CD8-positive, alpha-beta memory T cell (primary cell): ENCODE measurements around the gene FAM186B. TPM values are rescaled to one million over a fixed set of nuclear protein-coding genes. Genes with fewer than 3 reads are reported as not detected.

Experiments
- CTCF ChIA-PET: fragments of 350-600 bp; sonication (Branson Sonifier 250); formaldehyde crosslinking; loops from one replicate; lab custom pipeline; 2021; ENCODE audit warnings: antibody characterized with exemption; lab: Charles Lee
- POLR2A ChIA-PET: fragments of 350-600 bp; sonication (Branson Sonifier 250); formaldehyde crosslinking; loops from one replicate; lab custom pipeline; 2021; ENCODE audit warnings: antibody characterized with exemption; lab: Charles Lee
- DNase-seq, 5 donors: peaks; one replicate each; pipeline versions ENCODE4 v3.0.0 to v3.0.0-alpha.2; 2020 to 2022; ENCODE audit warnings: mixed read lengths in 1 of 5
- H3K27ac ChIP-seq: one replicate; pipeline ENCODE4 v1.7.0; 2013; ENCODE audit warnings: low read depth, mild to moderate bottlenecking, low read length, moderate library complexity
- H3K27me3 ChIP-seq: 2 replicates; pipeline ENCODE4 v1.7.0; 2013; ENCODE audit warnings: low read length, mild to moderate bottlenecking; ENCODE audit not compliant: insufficient read depth, poor library complexity, severe bottlenecking
- H3K36me3 ChIP-seq: 2 replicates; pipeline ENCODE4 v1.7.0; 2013; ENCODE audit warnings: mild to moderate bottlenecking, low read length, moderate library complexity; ENCODE audit not compliant: insufficient read depth
- H3K4me1 ChIP-seq: 2 replicates; pipeline ENCODE4 v1.7.0; 2013; ENCODE audit warnings: mild to moderate bottlenecking, low read length, moderate library complexity; ENCODE audit not compliant: insufficient read depth
- H3K4me3 ChIP-seq: 2 replicates; pipeline ENCODE4 v1.7.0; 2013; ENCODE audit warnings: mild to moderate bottlenecking, low read length
- H3K9me3 ChIP-seq: 2 replicates; pipeline ENCODE4 v1.7.0; 2013; ENCODE audit warnings: mild to moderate bottlenecking, low read length
- H3K27ac Mint-ChIP-seq, 8 donors: one replicate each; pipeline ENCODE4 v1.8.0; 2020 to 2021; ENCODE audit warnings: mixed read lengths in 8 of 8, mild to moderate bottlenecking in 6 of 8, inconsistent platforms in 3 of 8, moderate library complexity in 3 of 8
- H3K27me3 Mint-ChIP-seq, 2 donors: one replicate each; pipeline ENCODE4 v1.8.0; 2020 to 2021; ENCODE audit warnings: mixed read lengths in 2 of 2, mild to moderate bottlenecking in 1 of 2, moderate library complexity in 1 of 2
- H3K36me3 Mint-ChIP-seq, 3 donors: one replicate each; pipeline ENCODE4 v1.8.0; 2020 to 2021; ENCODE audit warnings: mixed read lengths in 3 of 3, inconsistent platforms in 1 of 3, mild to moderate bottlenecking in 1 of 3
- H3K4me1 Mint-ChIP-seq, 3 donors: one replicate each; pipeline ENCODE4 v1.8.0; 2020 to 2021; ENCODE audit warnings: mixed read lengths in 3 of 3, inconsistent platforms in 1 of 3, mild to moderate bottlenecking in 1 of 3
- H3K4me3 Mint-ChIP-seq, 7 donors: one replicate each; pipeline ENCODE4 v1.8.0; 2020 to 2021; ENCODE audit warnings: mixed read lengths in 7 of 7, mild to moderate bottlenecking in 6 of 7, moderate library complexity in 4 of 7, inconsistent platforms in 2 of 7
- H3K9me3 Mint-ChIP-seq, 5 donors: one replicate each; pipeline ENCODE4 v1.8.0; 2020 to 2022; ENCODE audit warnings: mixed read lengths in 5 of 5, mild to moderate bottlenecking in 3 of 5, moderate library complexity in 2 of 5, inconsistent platforms in 1 of 5
- polyA plus RNA-seq: library from polyadenylated mRNA; unstranded; fragments of 300-500 nt; fragmentation: Illumina TruSeq; gene quantifications from one replicate; pipeline ENCODE4 v1.2.3, GENCODE V29; 2021
- total RNA-seq, 2 experiments: library from RNA; stranded (reverse); gene quantifications; one replicate each; pipeline ENCODE4 v1.2.3, GENCODE V29; 2021

Gene FAM186B
- total and polyA plus RNA-seq, 3 experiments from 2014 or later, result 0.11 to 0.15 TPM; not detected in 1

- Mint-ChIP-seq H3K9me3 (no peaks in the 10 kb centered on the region), H3K4me3 (no peak overlapping the region), H3K36me3 (no peaks in the 10 kb centered on the region), H3K27ac (no peak overlapping the region), H3K27me3 (peaks cover 19 to 20% of the 10 kb centered on the region in 2 donors), H3K4me1 (peaks cover 2 to 25% (median 4%) of the 10 kb centered on the region in 3 donors)
- Histone ChIP-seq H3K4me1 (peaks cover 4% of the 10 kb centered on the region), H3K9me3 (no peaks in the 10 kb centered on the region), H3K27me3 (peaks cover 9% of the 10 kb centered on the region), H3K4me3 (no peak overlapping the region), H3K36me3 (no peaks in the 10 kb centered on the region), H3K27ac (no peak overlapping the region)
- POLR2A ChIA-PET, result no interaction called here
- no peak for DNase-seq
- CTCF ChIA-PET, result interaction anchor here (1.6 kb wide), 1 partner anchor 187 kb away, joined by 3 read pairs; no protein-coding TSS in a partner anchor
These were observed 59.0 kb downstream of the FAM186B start for GRCh38 chr12:49546481-49546880.

GRCh38 chr12:49545815-49546214 is 59.6 kb downstream of the FAM186B start:
- no peak for DNase-seq
- peaks cover 19 to 20% of the 10 kb centered on the region in 2 donors for H3K27me3 Mint-ChIP-seq
- H3K27me3 ChIP-seq, result peaks cover 9% of the 10 kb centered on the region
- ChIA-PET POLR2A (interaction anchor here (0.7 kb wide), 1 partner anchor 18 kb away, joined by 6 read pairs; no protein-coding TSS in a partner anchor), CTCF (interaction anchor here (1.4 to 1.6 kb wide), 2 partner anchors 187 to 198 kb away, joined by 3 read pairs; no protein-coding TSS in a partner anchor)
- peak overlapping the region in 1 of 7 donors; percentile 16 for H3K4me3 Mint-ChIP-seq
- peaks cover 4% of the 10 kb centered on the region for H3K4me1 ChIP-seq
- no peaks in the 10 kb centered on the region for H3K9me3 Mint-ChIP-seq
- H3K36me3 ChIP-seq, result no peaks in the 10 kb centered on the region
- no peak overlapping the region for H3K4me3 ChIP-seq
- no peaks in the 10 kb centered on the region for H3K9me3 ChIP-seq
- H3K27ac Mint-ChIP-seq, result no peak overlapping the region
- no peak overlapping the region for H3K27ac ChIP-seq
- H3K36me3 Mint-ChIP-seq, result no peaks in the 10 kb centered on the region
- H3K4me1 Mint-ChIP-seq, result peaks cover 2 to 27% (median 4%) of the 10 kb centered on the region in 3 donors

GRCh38 chr12:49543914-49544815 is 61.3 kb downstream of the FAM186B start:
- ChIA-PET CTCF (interaction anchor here (0.8 to 1.4 kb wide), 4 partner anchors 11 to 197 kb away, joined by 3 to 10 read pairs (median 3); partner anchors contain the start of gene TMBIM6), POLR2A (no interaction called here)
- H3K27me3 Mint-ChIP-seq, result peaks cover 23% of the 10 kb centered on the region in 2 donors

GRCh38 chr12:49543221-49543913 is 62.1 kb downstream of the FAM186B start:
- Mint-ChIP-seq H3K27me3 (peaks cover 20 to 23% of the 10 kb centered on the region in 2 donors), H3K4me1 (peaks cover 10 to 35% (median 17%) of the 10 kb centered on the region in 3 donors), H3K4me3 (peak overlapping the region in 2 of 7 donors; percentile 28 to 39), H3K36me3 (no peaks in the 10 kb centered on the region), H3K9me3 (no peaks in the 10 kb centered on the region), H3K27ac (peak overlapping the region in 3 of 8 donors; percentile 13 to 52 (median 51))
- H3K36me3 ChIP-seq, result no peaks in the 10 kb centered on the region
- ChIA-PET POLR2A (no interaction called here), CTCF (no interaction called here)
- no peak for DNase-seq
- peaks cover 13% of the 10 kb centered on the region for H3K4me1 ChIP-seq
- H3K4me3 ChIP-seq, result no peak overlapping the region
- no peaks in the 10 kb centered on the region for H3K9me3 ChIP-seq
- H3K27ac ChIP-seq, result no peak overlapping the region
- peaks cover 5% of the 10 kb centered on the region for H3K27me3 ChIP-seq

More at GRCh38 chr12:49543914-49544815, 61.3 kb downstream of the FAM186B start:
- Mint-ChIP-seq H3K4me1 (peaks cover 10 to 43% (median 17%) of the 10 kb centered on the region in 3 donors), H3K27ac (peak overlapping the region in 1 of 8 donors; percentile 92), H3K4me3 (peak overlapping the region in 1 of 7 donors; percentile 28), H3K9me3 (no peaks in the 10 kb centered on the region), H3K36me3 (no peaks in the 10 kb centered on the region)
- peaks cover 15% of the 10 kb centered on the region for H3K4me1 ChIP-seq
- no peaks in the 10 kb centered on the region for H3K9me3 ChIP-seq
- H3K36me3 ChIP-seq, result no peaks in the 10 kb centered on the region
- no peak for DNase-seq
- no peak overlapping the region for H3K4me3 ChIP-seq
- no peak overlapping the region for H3K27ac ChIP-seq
- H3K27me3 ChIP-seq, result peaks cover 9% of the 10 kb centered on the region

- peak overlapping the region in 3 of 8 donors; percentile 5 to 72 (median 51) for H3K27ac Mint-ChIP-seq
- peak overlapping the region in 1 of 7 donors; percentile 56 for H3K4me3 Mint-ChIP-seq
- Histone ChIP-seq H3K4me1 (peaks cover 11% of the 10 kb centered on the region), H3K9me3 (no peaks in the 10 kb centered on the region), H3K27ac (no peak overlapping the region), H3K4me3 (no peak overlapping the region), H3K27me3 (no peaks in the 10 kb centered on the region), H3K36me3 (no peaks in the 10 kb centered on the region)
- no peaks in the 10 kb centered on the region for H3K9me3 Mint-ChIP-seq
- H3K27me3 Mint-ChIP-seq, result peaks cover 15 to 22% of the 10 kb centered on the region in 2 donors
- POLR2A ChIA-PET, result no interaction called here
- CTCF ChIA-PET, result no interaction called here
- H3K36me3 Mint-ChIP-seq, result no peaks in the 10 kb centered on the region
- H3K4me1 Mint-ChIP-seq, result peaks cover 11 to 36% (median 17%) of the 10 kb centered on the region in 3 donors
- DNase-seq, result no peak
These were observed 62.8 kb downstream of the FAM186B start for GRCh38 chr12:49542592-49543160.

- H3K36me3 ChIP-seq, result no peaks in the 10 kb centered on the region
- H3K4me3 Mint-ChIP-seq, result peak overlapping the region in 1 of 7 donors; percentile 56
- peaks cover 9 to 19% of the 10 kb centered on the region in 2 donors for H3K27me3 Mint-ChIP-seq
- H3K4me1 ChIP-seq, result peaks cover 11% of the 10 kb centered on the region
- peak overlapping the region in 3 of 8 donors; percentile 7 to 72 (median 30) for H3K27ac Mint-ChIP-seq
- no peaks in the 10 kb centered on the region for H3K36me3 Mint-ChIP-seq
- no peak for DNase-seq
- ChIA-PET POLR2A (no interaction called here), CTCF (no interaction called here)
- peaks cover 13 to 40% (median 17%) of the 10 kb centered on the region in 3 donors for H3K4me1 Mint-ChIP-seq
- H3K27ac ChIP-seq, result no peak overlapping the region
- H3K27me3 ChIP-seq, result no peaks in the 10 kb centered on the region
- no peak overlapping the region for H3K4me3 ChIP-seq
- H3K9me3 ChIP-seq, result no peaks in the 10 kb centered on the region
- H3K9me3 Mint-ChIP-seq, result no peaks in the 10 kb centered on the region
These were observed 63.4 kb downstream of the FAM186B start for GRCh38 chr12:49541911-49542505.

- DNase-seq, result no peak
- Histone ChIP-seq H3K4me1 (peaks cover 11% of the 10 kb centered on the region), H3K27me3 (no peaks in the 10 kb centered on the region), H3K9me3 (no peaks in the 10 kb centered on the region), H3K4me3 (no peak overlapping the region), H3K27ac (no peak overlapping the region), H3K36me3 (no peaks in the 10 kb centered on the region)
- no peaks in the 10 kb centered on the region for H3K36me3 Mint-ChIP-seq
- H3K9me3 Mint-ChIP-seq, result no peaks in the 10 kb centered on the region
- POLR2A ChIA-PET, result no interaction called here
- peaks cover 7 to 17% of the 10 kb centered on the region in 2 donors for H3K27me3 Mint-ChIP-seq
- CTCF ChIA-PET, result no interaction called here
- H3K4me3 Mint-ChIP-seq, result peak overlapping the region in 3 of 7 donors; percentile 1 to 40 (median 18)
- H3K4me1 Mint-ChIP-seq, result peaks cover 13 to 40% (median 17%) of the 10 kb centered on the region in 3 donors
- H3K27ac Mint-ChIP-seq, result peak overlapping the region in 4 of 8 donors; percentile 30 to 72 (median 52)
These were observed 64.1 kb downstream of the FAM186B start for GRCh38 chr12:49541140-49541861.
